K562 (cell line): Measurements from ENCODE around the gene TALDO1. TPM values are rescaled to one million over a fixed set of nuclear protein-coding genes. Genes with fewer than 3 reads are reported as not detected.

Source experiments
- ATF3 ChIP-seq, 2 experiments: fragments of 450-650 bp in 1 of 2; sonication (generic) in 1 of 2; formaldehyde crosslinking in 1 of 2; IDR thresholded peaks in 1 of 2; conservative IDR thresholded peaks in 1 of 2; 2 replicates each; pipeline versions ENCODE4 v1.6.1 to v1.8.1; 2016 to 2023; ENCODE audit warnings: mild to moderate bottlenecking in 2 of 2, moderate library complexity in 2 of 2, inconsistent platforms in 1 of 2, missing genetic modification reagents in 1 of 2
- CREBBP ChIP-seq: IDR thresholded peaks from one replicate; pipeline ENCODE4 v1.6.1; 2012; ENCODE audit warnings: low read depth, mild to moderate bottlenecking, control low read depth, inconsistent platforms, low read length
- ELF4 ChIP-seq: fragments of 450-650 bp; formaldehyde crosslinking; IDR thresholded peaks from 2 replicates; pipeline ENCODE4 v1.4.0; 2022; ENCODE audit warnings: missing genetic modification characterization
- HCFC1 ChIP-seq: IDR thresholded peaks from 2 replicates; pipeline ENCODE4 v1.6.1; 2012; ENCODE audit warnings: low read depth, low read length, improper control_type of control experiment
- POLR2H ChIP-seq: IDR thresholded peaks from 2 replicates; pipeline ENCODE4 v1.6.1; 2016; ENCODE audit warnings: missing genetic modification characterization, low read depth, mild to moderate bottlenecking, control low read depth, missing compliant biosample characterization, moderate library complexity
- TRIM25 ChIP-seq: fragments of 450-650 bp; IDR thresholded peaks from 2 replicates; pipeline ENCODE4 v1.7.0; 2016; ENCODE audit warnings: borderline replicate concordance
- ZBTB40 ChIP-seq, 2 experiments: fragments of 450-650 bp in 1 of 2; sonication (generic) in 1 of 2; formaldehyde crosslinking in 1 of 2; IDR thresholded peaks; 2 replicates each; pipeline versions ENCODE4 v1.7.1 to v1.9.0; 2016 to 2022; ENCODE audit warnings: inconsistent platforms in 1 of 2, mild to moderate bottlenecking in 1 of 2, missing genetic modification reagents in 1 of 2
- ZBTB43 ChIP-seq: sonication (generic); formaldehyde crosslinking; IDR thresholded peaks from 2 replicates; pipeline ENCODE4 v1.8.0; 2023; ENCODE audit warnings: mild to moderate bottlenecking, missing genetic modification reagents
- ZNF277 ChIP-seq: fragments of 250-450 bp; sonication (Bioruptor Pico); IDR thresholded peaks from 2 replicates; pipeline ENCODE4 v1.8.0; 2022; ENCODE audit warnings: inconsistent platforms, mild to moderate bottlenecking, moderate library complexity, borderline replicate concordance
- polyA plus RNA-seq, 8 experiments: library from polyadenylated mRNA; depleted of rRNA in 4 of 8; stranded (reverse) in 5 of 8; unstranded in 3 of 8; fragments of >200 nt; fragmentation: Nextera tagmentation in 2 of 8; fragmentation: Illumina TruSeq in 1 of 8; extraction: Ambion mirVana in 2 of 8; extraction: Trizol in 1 of 8; gene quantifications; 2 replicates each; pipeline versions ENCODE4 v1.2.1 to v1.2.3, GENCODE V29; 2011 to 2014; ENCODE audit warnings: inconsistent platforms in 1 of 8, missing spikeins in 1 of 8
- total RNA-seq, 7 experiments: library from RNA; depleted of rRNA in 6 of 7; stranded (reverse); fragments of >200 nt in 6 of 7; fragmentation: Illumina TruSeq in 2 of 7; extraction: Trizol in 2 of 7; gene quantifications; 2 replicates each; pipeline versions ENCODE4 v1.2.1 to v1.2.3, GENCODE V29; 2011 to 2021; ENCODE audit warnings: low replicate concordance in 1 of 7

The TALDO1 gene
- total and polyA plus RNA-seq, 9 of the 15 experiments (the other 6 are each of a cell fraction or from before 2014, with no cell fraction given): 260 to 541 (median 441) TPM

GRCh38 chr11:727859-728748, 19.2 kb upstream of the TALDO1 start (continued):
- TF ChIP-seq ZBTB40 (IDR thresholded peaks at IDR 0.05) (no peak), ZBTB40 (CRISPR knock-in tag; IDR thresholded peaks at IDR 0.05) (no peak), TRIM25 (no peak), HCFC1 (peak; percentile 20; the same call in 1 of the 2 replicates), ATF3 (IDR thresholded peaks at IDR 0.05) (peak; percentile 70), ATF3 (CRISPR knock-in tag; conservative IDR thresholded peaks at IDR 0.05) (peak; percentile 51; the same call in 1 of the 2 replicates), ELF4 (CRISPR knock-in tag) (no peak), ZNF277 (CRISPR knock-in tag) (no peak), POLR2H (no peak), CREBBP (no peak), ZBTB43 (no peak)
